Caco-2 (cell line): Measurements from ENCODE around the gene EHD4. TPM values are rescaled to one million over a fixed set of nuclear protein-coding genes. Genes with fewer than 3 reads are reported as not detected.

Source experiments
- BruUV-seq: library from RNA; stranded (reverse); fragments of 400-500 nt; replicated peaks from 2 replicates; lab custom pipeline; 2021; lab: Mats Ljungman, UMichigan
- CTCF ChIA-PET: fragments of 300-600 bp; sonication (Branson Sonifier 250); formaldehyde crosslinking; loops from one replicate; lab custom pipeline; 2022; ENCODE audit warnings: antibody characterized with exemption; lab: Charles Lee
- POLR2A ChIA-PET: fragments of 300-600 bp; sonication (Branson Sonifier 250); formaldehyde crosslinking; loops from one replicate; lab custom pipeline; 2022; ENCODE audit warnings: antibody characterized with exemption; lab: Charles Lee
- DNase-seq, 2 experiments: peaks; one replicate each; pipeline versions ENCODE4 v3.0.0 to v3.0.0-alpha.2; 2020 to 2022
- H3K27me3 ChIP-seq: replicated peaks from 2 replicates; pipeline ENCODE4 v1.6.0; 2011; ENCODE audit warnings: low read length; ENCODE audit not compliant: control insufficient read depth, insufficient read depth
- H3K36me3 ChIP-seq: 2 replicates; pipeline ENCODE4 v1.5.1; 2011; ENCODE audit warnings: low read length; ENCODE audit not compliant: control insufficient read depth, insufficient read depth
- H3K4me1 ChIP-seq: fragments of 250-450 bp; sonication (Bioruptor Pico); 2 replicates; pipeline ENCODE4 v1.5.1; 2020; ENCODE audit warnings: mild to moderate bottlenecking
- H3K4me3 ChIP-seq: 2 replicates; pipeline ENCODE4 v1.5.1; 2011; ENCODE audit warnings: low read depth, mild to moderate bottlenecking, control low read depth, low read length
- H3K9me3 ChIP-seq: fragments of 250-450 bp; sonication (Bioruptor Pico); 2 replicates; pipeline ENCODE4 v1.5.1; 2020; ENCODE audit warnings: mild to moderate bottlenecking, moderate library complexity
- H3K27ac Mint-ChIP-seq: one replicate; pipeline ENCODE4 v1.8.0; 2022; ENCODE audit warnings: mixed read lengths; ENCODE audit not compliant: unreplicated experiment
- H3K27me3 Mint-ChIP-seq: one replicate; pipeline ENCODE4 v1.8.0; 2022; ENCODE audit warnings: mixed read lengths; ENCODE audit not compliant: insufficient read depth, unreplicated experiment
- H3K36me3 Mint-ChIP-seq: one replicate; pipeline ENCODE4 v1.8.0; 2022; ENCODE audit warnings: mild to moderate bottlenecking, mixed read lengths; ENCODE audit not compliant: insufficient read depth, unreplicated experiment
- H3K4me1 Mint-ChIP-seq: one replicate; pipeline ENCODE4 v1.8.0; 2022; ENCODE audit warnings: low read depth, mixed read lengths; ENCODE audit not compliant: unreplicated experiment
- H3K4me3 Mint-ChIP-seq: one replicate; pipeline ENCODE4 v1.8.0; 2022; ENCODE audit warnings: mild to moderate bottlenecking, moderate library complexity, mixed read lengths; ENCODE audit not compliant: unreplicated experiment
- H3K9me3 Mint-ChIP-seq: one replicate; pipeline ENCODE4 v1.8.0; 2022; ENCODE audit warnings: mixed read lengths; ENCODE audit not compliant: unreplicated experiment
- CTCF ChIP-seq, 2 experiments: fragments of 200-600 bp in 1 of 2; IDR thresholded peaks; 1 replicate in 1 of 2; 2 replicates in 1 of 2; pipeline versions ENCODE4 v1.5.1 to v1.8.0; 2011 to 2022; ENCODE audit warnings: antibody characterized with exemption in 1 of 2, control low read depth in 1 of 2, inconsistent platforms in 1 of 2, low read depth in 1 of 2, low read length in 1 of 2, mild to moderate bottlenecking in 1 of 2, moderate library complexity in 1 of 2; ENCODE audit not compliant: insufficient read depth in 1 of 2, severe bottlenecking in 1 of 2, unreplicated experiment in 1 of 2
- intact Hi-C: fragments of 100-400 bp; cut with micrococcal nuclease; formaldehyde crosslinking; loops from one replicate; pipeline ENCODE4 v1.10.0; 2022; ENCODE audit not compliant: unreplicated experiment
- total RNA-seq: library from RNA; stranded (reverse); gene quantifications from 2 replicates; pipeline ENCODE4 v1.2.3, GENCODE V29; 2022

The EHD4 gene
- total RNA-seq, 1 experiment from 2014 or later = 31.6 TPM

- no peaks in the 10 kb centered on the region for H3K9me3 ChIP-seq
- H3K36me3 Mint-ChIP-seq = peaks cover 15% of the 10 kb centered on the region
- no peaks in the 10 kb centered on the region for H3K27me3 ChIP-seq
- H3K9me3 Mint-ChIP-seq = no peaks in the 10 kb centered on the region
- no peak overlapping the region for H3K4me3 Mint-ChIP-seq
- peaks cover 37% of the 10 kb centered on the region for H3K4me1 ChIP-seq
- H3K4me3 ChIP-seq = no peak overlapping the region
- TF ChIP-seq CTCF (IDR thresholded peaks at IDR 0.05; ENCODE audit: insufficient read depth in 1 of 2, low read depth in 1 of 2, low read length in 1 of 2, severe bottlenecking in 1 of 2, unreplicated experiment in 1 of 2) = no peak
- no peaks in the 10 kb centered on the region; the same call in 1 of the 2 replicates for H3K36me3 ChIP-seq
- ChIA-PET CTCF (interaction anchor here (2.2 to 2.8 kb wide), 2 partner anchors 43 to 83 kb away, joined by 12 to 14 read pairs; no protein-coding TSS in a partner anchor), POLR2A (interaction anchor here (0.9 kb wide), 1 partner anchor 46 kb away, joined by 3 read pairs; no protein-coding TSS in a partner anchor)
- H3K27me3 Mint-ChIP-seq = no peaks in the 10 kb centered on the region
- H3K27ac Mint-ChIP-seq = no peak overlapping the region
- BruUV-seq = no TSS peak
- intact Hi-C loops = loop anchor here (5.0 kb wide), 2 partner anchors 47 to 298 kb away; partner anchors contain the start of genes GANC and TMEM87A
- no peak for DNase-seq
- H3K4me1 Mint-ChIP-seq = peaks cover 17% of the 10 kb centered on the region
Observed at GRCh38 chr15:41974041-41974440, 1.7 kb upstream of the EHD4 start.

DNA sequence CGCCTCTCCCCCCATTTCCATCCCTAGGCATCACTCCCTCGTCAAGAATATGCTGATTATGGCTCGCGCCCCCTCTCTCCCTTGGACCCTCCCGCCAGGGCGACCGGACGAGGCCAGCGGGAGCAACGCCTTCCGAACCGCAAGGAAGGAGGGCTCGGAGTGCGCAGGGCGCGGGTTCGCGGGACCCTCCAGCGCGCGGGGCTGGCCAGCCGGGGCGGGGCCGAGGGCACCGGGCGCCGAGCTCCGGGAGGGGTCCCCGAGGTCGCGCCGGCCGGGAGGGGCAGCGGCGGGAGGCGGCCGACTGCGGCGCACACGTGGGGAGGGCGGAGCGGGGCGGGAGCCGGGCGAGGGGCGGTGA lies 483 bp downstream of the EHD4 start:
- CTCF ChIA-PET = interaction anchor here (0.7 to 2.8 kb wide), 10 partner anchors 21 to 113 kb away, joined by 3 to 15 read pairs (median 4); no protein-coding TSS in a partner anchor
- peak overlapping the region; percentile 53 for H3K27ac Mint-ChIP-seq
- no peaks in the 10 kb centered on the region for H3K9me3 Mint-ChIP-seq

More for the DNA sequence above, 483 bp downstream of the EHD4 start:
- H3K9me3 ChIP-seq = no peaks in the 10 kb centered on the region
- H3K36me3 Mint-ChIP-seq = peaks cover 18% of the 10 kb centered on the region
- POLR2A ChIA-PET = interaction anchor here (1.0 to 1.8 kb wide), 8 partner anchors 11 to 855 kb away, joined by 3 to 11 read pairs (median 4); partner anchors contain the start of gene INO80
- no peaks in the 10 kb centered on the region; the same call in 1 of the 2 replicates for H3K36me3 ChIP-seq
- H3K4me3 ChIP-seq = peak overlapping the region; percentile 68
- H3K27me3 ChIP-seq = no peaks in the 10 kb centered on the region
- H3K4me1 ChIP-seq = peaks cover 34% of the 10 kb centered on the region
- BruUV-seq = no TSS peak
- intact Hi-C loops = loop anchor here (1.0 to 5.0 kb wide), 5 partner anchors 8 to 300 kb away; partner anchors contain the start of genes GANC and TMEM87A
- no peak for TF ChIP-seq CTCF (IDR thresholded peaks at IDR 0.05; ENCODE audit: insufficient read depth in 1 of 2, low read depth in 1 of 2, low read length in 1 of 2, severe bottlenecking in 1 of 2, unreplicated experiment in 1 of 2)
- peaks cover 36% of the 10 kb centered on the region for H3K4me1 Mint-ChIP-seq
- DNase-seq = no peak
- no peaks in the 10 kb centered on the region for H3K27me3 Mint-ChIP-seq
- peak overlapping the region; percentile 88 for H3K4me3 Mint-ChIP-seq
